GM20431 (cell line): Measurements from ENCODE around the gene OAS2.

Experiments used
- in situ Hi-C: fragments of 300-500 bp; cut with MseI, MboI; formaldehyde crosslinking; loops from one replicate; pipeline ENCODE4 v1.15.0; 2020; ENCODE audit warnings: low sequenced_read_pairs; ENCODE audit not compliant: unreplicated experiment

OAS2 gene, protein sequence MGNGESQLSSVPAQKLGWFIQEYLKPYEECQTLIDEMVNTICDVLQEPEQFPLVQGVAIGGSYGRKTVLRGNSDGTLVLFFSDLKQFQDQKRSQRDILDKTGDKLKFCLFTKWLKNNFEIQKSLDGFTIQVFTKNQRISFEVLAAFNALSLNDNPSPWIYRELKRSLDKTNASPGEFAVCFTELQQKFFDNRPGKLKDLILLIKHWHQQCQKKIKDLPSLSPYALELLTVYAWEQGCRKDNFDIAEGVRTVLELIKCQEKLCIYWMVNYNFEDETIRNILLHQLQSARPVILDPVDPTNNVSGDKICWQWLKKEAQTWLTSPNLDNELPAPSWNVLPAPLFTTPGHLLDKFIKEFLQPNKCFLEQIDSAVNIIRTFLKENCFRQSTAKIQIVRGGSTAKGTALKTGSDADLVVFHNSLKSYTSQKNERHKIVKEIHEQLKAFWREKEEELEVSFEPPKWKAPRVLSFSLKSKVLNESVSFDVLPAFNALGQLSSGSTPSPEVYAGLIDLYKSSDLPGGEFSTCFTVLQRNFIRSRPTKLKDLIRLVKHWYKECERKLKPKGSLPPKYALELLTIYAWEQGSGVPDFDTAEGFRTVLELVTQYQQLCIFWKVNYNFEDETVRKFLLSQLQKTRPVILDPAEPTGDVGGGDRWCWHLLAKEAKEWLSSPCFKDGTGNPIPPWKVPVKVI

DNA sequence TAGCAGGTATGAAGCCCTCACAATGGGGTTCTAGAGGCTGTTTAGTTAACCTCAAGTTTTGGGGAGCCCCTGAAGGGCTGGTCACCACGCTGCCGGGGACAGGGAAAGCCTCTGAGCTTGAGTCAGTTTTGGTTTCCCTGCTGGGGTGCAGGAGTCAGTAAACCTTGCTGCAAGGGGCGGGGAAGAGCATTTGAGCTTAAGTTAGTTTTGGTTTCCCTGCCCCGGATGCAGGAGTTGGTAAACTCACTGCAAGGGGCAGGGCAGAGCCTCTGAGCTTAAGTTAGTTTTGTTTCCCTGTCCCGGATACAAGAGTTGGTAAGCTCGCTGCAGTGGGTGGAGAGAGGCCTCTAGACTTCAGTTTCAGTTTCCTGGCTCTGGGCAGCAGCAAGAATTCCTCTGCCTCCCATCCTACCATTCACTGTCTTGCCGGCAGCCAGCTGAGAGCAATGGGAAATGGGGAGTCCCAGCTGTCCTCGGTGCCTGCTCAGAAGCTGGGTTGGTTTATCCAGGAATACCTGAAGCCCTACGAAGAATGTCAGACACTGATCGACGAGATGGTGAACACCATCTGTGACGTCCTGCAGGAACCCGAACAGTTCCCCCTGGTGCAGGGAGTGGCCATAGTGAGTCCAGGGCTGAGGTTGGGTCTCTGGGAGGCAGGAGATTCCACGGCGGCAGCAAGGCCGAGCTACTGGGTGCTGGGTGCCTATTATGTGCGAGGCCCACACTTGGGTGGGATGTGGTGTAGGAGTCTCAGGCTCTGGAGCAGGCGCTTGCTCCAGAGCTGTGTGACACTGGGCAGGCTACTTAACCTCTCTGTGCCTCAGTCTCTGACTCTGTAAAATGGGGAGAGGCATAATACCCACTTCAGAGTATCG, at the start of gene OAS2:
Gene OAS2, plus strand, starts transcription at position 357 of the 878 bp plus-strand sequence. Its CDS starts 90 bp downstream, at position 447.
- in situ Hi-C loops, result no loop called here

DNA sequence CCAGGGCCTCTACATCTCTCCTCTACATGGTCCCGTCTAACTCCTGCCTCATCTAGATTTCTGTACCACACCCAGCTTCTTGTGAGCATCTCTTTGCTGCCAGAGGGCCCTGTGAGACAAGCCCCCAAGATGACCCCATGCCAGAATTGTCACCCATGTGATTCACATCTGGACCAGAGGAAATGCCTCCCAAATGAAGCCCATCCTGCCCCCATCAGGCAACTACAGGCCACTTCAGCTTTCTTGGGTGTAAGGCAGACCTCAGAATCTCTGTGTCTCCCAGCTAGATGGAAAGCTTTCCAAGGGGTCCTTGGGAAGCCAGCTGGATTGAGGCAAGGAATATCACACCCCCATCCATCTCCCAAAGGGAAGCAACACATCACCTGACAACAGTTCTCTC, 49.3 kb upstream of the OAS2 start:
- in situ Hi-C loops, result no loop called here

DNA sequence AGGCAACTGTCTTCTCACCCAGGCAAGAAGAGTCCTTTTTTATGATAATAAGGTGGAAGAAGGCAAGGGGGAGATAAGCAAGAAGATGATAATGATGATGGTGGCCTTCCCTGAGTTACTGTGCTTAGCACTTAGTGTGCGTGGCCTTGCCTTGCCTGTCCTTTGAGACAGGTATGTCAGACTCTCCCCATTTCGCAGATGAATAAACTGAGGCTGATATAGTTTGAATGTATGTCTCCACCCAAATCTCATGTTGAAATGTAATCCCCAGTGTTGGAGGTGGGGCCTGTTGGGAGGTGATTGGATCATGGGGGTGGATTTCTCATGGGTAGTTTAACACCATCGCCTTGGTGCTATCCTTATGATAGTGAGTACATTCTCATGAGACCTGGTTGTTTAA, 48.6 kb upstream of the OAS2 start:
- in situ Hi-C loops, result no loop called here

DNA sequence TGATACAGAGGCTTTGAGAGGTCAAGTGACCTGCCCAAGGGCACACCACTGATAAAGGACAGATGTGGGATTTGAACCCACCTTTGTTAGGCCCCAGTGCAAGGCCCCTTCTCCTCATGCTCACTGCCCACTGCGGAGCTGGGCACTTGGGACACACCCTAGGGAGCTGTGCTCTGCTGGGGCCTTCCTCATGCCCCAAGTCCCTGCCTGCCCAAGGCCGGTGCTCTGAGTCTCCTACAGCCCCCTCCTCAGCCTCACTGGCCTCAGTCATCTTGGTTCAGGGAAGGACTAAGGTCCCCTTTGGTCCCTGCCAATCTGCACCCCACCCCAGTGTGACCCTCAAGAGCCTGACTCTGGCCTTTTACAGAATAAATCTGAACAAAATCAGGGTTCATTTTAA, 48.0 kb upstream of the OAS2 start:
- in situ Hi-C loops, result no loop called here

DNA sequence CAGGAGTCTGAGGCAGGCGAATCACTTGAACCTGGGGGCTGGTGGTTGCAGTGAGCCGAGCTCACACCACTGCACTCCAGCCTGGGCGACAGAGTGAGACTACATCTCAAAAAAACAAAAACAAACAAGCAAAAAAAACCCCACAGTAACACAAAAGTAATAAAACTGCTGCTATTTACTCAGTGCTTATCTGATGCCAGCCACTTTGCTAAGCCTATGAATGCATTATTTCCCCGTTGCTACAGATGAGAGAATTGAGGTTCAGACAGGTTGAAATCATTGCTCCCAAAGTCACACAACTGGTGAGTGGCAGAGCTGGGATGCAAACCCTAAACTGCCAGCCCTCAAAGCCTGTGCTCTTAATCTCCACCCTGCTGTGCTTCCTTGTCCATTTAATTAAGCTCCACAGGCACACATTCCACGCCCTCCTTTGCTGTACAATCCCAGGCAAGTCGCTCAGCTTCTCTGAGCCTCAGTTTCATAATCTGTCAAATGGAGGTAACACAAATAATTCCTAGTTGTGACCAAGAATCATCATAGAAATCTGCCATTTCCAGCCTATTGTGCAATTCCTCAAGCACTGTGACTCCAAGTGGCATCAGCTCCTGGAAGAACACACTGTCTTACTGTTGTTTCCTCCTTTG, 45.7 kb upstream of the OAS2 start:
- in situ Hi-C loops, result no loop called here

DNA sequence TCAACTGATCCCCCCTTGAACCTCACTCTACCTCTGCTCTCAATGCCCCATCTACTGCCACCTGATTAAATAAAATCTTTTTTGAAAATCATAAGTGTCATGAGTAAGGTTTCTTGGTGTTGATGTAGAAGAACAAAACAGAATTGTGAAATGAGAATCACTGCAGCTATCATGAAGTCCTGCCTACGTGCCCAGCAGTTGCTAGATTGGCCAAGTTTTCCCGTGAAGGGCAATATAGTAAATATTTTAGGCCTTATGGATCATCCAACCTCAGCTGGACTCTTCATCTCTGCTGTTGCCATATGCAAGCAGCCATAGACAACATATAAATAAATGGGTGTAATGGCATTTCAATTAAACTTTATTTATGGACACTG, 45.2 kb upstream of the OAS2 start:
- in situ Hi-C loops, result no loop called here

DNA sequence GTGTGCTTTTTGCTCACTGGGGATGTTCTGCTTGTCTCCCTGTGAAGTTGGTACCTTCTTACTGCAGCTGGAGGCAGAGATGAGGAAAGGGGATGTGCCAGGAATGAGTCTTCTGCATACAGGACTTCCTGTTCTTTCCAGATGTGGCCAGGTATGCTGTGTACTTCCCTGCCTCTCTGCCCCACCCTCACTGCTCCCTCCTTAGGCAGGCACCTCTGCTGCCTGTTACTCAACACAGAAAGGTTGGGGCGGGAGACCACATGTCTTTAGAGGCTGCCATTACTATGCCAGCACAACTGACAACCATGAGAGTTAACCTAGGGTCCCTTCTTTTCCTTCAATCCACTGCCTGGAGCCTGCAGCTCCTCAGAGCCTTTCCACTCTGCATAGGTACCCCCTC, 42.1 kb upstream of the OAS2 start:
- in situ Hi-C loops, result no loop called here

DNA sequence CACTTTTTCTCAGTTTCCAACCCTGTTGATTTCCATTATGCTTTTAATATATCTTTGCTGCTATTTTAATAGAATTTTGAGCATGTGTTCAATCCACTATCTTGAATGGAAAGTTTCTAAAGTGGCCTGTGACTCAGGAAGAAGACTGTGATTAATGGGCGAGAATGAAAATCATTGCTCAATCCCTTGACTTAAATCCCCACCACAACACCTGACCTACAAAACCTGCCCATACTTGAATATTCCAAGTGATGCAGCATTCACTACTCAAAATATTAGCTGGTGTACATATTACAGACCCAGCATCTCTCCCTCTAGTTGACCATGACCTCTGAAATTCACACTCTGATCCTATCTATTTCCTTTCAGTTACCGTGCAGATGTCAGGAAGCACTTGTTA, 41.4 kb upstream of the OAS2 start:
- in situ Hi-C loops, result no loop called here

DNA sequence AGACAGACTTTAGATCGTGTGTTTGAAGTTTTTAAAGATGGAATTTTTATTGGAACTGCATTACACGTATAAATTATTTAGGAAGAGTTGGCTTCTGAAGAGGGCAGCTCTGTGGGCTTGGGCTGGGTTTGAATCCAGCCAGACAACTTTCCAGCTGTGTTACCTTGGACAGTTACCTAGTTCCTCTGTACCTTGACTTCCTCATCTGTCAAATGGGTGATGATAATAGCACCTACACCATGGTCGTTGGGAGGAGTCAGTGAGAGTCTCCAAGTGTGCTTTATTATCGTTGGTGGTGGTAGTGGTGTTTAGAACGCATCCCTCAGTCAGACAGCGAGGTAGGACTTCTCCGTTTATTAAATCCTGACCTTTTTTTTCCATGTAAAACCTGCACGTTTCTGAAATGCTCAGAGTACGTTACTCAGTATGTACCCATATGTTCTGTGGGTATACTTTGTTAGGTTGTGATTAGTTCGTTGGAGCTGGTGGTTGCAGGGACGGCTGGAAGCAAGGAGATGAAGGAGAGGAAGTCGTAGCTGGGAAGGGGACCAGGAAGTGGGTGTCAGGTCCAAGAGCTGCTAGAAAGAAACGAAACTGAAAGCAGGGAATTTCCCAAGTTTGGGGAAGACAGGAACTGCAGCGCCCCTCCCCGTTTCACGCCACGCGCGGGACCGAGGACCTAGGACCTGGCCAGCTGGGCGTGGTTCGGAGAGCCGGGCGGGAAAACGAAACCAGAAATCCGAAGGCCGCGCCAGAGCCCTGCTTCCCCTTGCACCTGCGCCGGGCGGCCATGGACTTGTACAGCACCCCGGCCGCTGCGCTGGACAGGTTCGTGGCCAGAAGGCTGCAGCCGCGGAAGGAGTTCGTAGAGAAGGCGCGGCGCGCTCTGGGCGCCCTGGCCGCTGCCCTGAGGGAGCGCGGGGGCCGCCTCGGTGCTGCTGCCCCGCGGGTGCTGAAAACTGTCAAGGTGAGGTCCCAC, 40.3 kb upstream of the OAS2 start, which contains the start of gene OAS3:
Gene OAS3, plus strand, starts transcription at position 734 of the 979 bp plus-strand sequence. Its CDS starts 57 bp downstream, at position 791.
- in situ Hi-C loops, result no loop called here

DNA sequence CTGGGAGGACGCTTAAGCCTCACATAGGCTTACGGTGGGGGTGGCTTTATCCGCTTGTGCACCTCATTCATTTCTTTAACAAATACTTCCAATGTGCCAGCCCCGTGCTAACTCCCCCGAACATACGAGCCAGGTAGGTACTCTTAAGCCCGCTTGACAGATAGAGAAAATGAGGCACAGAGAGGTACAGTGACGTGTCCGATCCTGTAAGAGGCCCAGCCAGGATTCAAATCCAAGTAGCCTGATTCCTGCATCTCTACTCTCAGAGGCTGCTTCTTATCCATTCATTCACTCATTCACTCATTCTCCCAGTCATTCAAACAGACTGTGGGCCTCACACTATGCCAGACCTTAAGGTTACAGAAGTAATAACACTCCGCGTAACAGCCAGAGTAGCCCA, 39.6 kb upstream of the OAS2 start:
- in situ Hi-C loops, result no loop called here

DNA sequence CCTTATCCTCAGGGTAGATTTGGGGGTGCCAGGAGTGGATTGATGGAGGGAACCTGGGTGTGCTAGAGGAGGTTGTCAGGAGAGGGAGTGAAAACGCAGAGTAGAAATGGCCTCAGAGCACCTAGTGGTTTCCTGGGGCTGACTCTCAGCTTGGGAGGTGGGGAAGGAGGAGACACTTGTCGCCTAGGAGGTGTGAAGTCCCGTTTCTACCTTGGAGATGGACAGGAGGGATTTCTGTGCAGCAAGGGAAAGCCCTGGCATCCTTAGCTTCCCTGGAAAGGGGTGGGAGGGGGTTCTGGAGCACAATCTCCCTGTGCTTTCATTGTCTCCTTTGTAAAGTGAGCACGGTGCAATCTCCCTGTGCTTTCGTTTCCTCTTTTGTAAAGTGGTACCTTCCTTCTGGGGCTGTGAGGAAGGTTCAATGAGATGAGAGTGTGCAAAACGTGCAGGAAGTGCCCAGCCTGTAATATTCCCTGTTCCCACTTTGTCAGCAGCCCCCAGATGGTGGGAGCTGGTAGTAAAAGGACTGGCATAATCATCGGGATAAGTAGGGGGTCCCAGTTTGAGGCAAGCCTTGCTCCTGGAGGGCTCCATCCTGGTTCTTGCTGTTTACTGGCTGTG, 38.4 kb upstream of the OAS2 start:
- in situ Hi-C loops, result no loop called here

DNA sequence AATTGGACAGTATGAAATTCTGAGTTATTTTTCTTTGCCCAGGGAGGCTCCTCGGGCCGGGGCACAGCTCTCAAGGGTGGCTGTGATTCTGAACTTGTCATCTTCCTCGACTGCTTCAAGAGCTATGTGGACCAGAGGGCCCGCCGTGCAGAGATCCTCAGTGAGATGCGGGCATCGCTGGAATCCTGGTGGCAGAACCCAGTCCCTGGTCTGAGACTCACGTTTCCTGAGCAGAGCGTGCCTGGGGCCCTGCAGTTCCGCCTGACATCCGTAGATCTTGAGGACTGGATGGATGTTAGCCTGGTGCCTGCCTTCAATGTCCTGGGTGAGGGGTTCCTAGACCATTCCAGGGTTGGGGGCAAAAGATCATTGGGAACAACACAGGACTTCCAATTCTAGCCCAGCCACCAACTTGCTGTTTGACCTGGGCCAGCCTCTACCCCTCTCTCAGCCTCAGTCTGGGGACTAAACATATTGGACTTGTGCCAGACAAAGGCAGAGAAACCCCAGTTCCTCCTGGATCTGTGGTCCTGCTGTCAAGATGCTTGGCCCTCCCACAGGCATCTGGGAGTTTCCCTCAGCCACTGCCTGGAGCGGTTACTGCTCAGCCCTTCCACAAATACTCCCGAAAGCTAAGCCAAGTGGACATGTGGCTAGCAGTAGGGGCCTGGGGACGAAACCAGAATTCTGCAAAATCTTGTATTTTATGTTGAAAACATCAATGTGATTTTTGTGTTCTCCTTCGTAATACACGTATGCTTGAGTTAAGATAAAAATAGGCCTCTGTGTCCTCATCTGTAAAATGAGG, 36.6 kb upstream of the OAS2 start:
- in situ Hi-C loops, result no loop called here

DNA sequence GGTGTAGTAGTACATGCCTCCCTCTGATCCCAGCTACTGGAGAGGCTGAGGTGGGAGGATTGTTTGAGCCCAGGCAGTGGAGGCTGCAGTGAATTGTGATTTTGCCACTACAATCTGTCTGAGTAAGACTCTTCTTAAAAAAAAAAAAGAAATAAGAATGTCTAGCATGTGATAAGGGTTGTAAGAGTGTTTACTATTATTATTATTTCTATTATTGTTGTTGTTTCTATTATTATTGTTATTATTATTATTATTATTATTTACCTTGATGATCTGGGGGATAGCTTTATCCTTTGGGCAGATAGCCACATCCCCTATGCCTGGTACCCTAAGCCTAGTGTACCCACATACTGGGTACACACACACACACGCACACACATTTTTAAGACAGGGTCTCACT, 35.7 kb upstream of the OAS2 start:
- in situ Hi-C loops, result no loop called here

DNA sequence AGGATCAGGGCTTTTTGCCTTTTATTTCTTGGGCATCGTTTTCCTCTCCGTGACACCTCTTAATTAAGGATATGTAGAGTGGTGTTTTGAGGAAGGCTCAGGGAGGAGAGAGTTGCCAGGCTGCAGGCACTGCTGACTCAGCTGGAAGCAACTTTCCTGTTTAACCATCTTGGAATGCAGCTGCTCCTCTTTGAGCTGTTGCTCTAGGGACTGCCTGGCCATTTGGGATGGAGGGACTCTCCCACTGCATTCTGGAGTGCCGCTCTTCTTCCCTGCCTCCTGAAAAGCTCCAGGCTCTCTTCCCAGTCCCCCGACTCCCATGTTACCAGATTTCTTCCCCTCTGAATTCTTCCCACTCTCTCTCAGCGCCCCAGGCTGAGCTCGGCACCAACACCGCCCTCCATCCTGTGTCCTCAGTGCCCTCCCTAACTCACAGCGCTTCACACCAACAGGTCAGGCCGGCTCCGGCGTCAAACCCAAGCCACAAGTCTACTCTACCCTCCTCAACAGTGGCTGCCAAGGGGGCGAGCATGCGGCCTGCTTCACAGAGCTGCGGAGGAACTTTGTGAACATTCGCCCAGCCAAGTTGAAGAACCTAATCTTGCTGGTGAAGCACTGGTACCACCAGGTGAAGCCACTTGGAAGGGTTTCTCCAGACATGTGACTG, 34.2 kb upstream of the OAS2 start:
- in situ Hi-C loops, result no loop called here

DNA sequence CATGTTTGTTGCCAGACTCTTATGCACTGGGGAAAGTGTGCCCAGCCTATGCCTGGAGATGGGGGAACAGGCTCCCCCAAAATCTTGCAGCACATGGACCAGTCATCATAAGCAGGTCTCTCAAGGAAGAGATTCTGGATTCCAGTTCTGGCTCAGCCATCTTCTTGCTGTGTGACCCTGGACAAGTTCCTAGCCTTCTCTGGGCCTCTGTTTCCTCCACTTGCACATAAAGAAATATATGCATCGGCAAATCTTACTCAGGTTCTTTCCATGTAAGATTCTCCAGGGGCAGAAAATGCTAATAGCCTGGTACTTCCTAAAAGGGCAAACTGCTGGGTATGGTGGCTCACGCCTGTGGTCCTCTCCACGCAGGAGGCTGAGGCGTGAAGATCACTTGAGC, 32.8 kb upstream of the OAS2 start:
- in situ Hi-C loops, result no loop called here

DNA sequence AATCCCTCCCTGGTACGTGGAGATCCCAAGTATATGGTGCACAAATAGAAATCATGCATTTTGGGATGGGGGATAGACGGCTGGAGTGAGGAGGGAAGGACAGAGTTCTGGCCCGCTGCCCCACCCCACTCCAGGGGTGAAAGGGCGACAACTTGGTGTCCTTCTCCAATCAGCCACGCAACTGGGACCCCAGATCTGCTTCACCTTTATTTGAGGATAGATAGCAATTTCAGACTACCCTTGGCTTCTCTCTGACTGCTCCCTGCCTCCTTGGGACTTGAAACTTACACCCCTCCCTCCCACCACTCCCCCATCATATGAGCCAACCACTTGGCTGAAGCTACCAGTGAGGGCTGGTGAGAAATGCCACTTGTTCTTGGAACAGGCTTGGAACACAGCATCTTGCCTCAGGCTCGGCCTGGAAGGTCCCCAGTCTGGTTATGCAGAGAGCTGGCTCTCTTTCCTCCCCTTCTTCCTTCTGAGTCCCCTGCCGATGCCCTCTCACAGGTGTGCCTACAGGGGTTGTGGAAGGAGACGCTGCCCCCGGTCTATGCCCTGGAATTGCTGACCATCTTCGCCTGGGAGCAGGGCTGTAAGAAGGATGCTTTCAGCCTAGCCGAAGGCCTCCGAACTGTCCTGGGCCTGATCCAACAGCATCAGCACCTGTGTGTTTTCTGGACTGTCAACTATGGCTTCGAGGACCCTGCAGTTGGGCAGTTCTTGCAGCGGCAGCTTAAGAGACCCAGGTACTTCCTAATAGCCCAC, 31.9 kb upstream of the OAS2 start:
- in situ Hi-C loops, result no loop called here

DNA sequence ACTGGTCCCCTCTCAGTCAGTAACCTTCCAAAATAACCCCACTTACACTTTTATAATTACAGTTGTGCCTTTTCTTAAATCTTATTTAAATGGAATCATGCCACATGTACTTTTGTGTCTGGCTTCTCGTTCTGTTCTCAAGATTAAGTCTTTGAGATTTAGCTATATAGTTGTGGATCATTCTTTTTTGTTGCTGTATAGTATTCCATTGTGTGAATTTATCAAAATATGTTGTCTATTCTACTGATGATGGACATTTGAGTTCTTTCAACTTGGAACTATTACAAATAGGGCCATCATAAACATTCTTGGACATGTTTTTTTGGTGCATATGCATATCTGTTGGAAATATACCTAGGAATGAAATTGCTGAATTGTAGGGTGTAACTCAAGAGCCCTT, 31.0 kb upstream of the OAS2 start:
- in situ Hi-C loops, result no loop called here
